Measurements from ENCODE around the gene CDKL5.

DNA sequence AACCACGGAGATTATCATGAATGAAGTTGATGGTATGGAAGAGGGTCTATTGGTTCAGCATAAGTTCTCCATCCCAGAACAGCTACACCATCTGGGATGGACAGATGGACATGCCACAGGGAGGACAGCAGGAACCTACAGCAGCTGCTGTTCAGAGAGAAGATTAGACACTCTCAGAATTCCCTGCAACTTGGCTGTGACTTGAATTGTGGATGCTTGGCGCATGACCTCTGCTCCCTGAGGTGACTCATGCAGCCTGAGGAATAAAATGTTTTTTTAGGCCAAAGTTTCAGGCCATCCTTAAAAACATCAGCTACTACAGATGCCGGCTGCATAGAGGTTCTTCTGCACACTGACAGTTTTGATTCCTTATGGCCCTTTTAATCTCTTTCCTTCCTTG lies 149.2 kb downstream of the CDKL5 start:
- TF ChIP-seq, protein P1, sequence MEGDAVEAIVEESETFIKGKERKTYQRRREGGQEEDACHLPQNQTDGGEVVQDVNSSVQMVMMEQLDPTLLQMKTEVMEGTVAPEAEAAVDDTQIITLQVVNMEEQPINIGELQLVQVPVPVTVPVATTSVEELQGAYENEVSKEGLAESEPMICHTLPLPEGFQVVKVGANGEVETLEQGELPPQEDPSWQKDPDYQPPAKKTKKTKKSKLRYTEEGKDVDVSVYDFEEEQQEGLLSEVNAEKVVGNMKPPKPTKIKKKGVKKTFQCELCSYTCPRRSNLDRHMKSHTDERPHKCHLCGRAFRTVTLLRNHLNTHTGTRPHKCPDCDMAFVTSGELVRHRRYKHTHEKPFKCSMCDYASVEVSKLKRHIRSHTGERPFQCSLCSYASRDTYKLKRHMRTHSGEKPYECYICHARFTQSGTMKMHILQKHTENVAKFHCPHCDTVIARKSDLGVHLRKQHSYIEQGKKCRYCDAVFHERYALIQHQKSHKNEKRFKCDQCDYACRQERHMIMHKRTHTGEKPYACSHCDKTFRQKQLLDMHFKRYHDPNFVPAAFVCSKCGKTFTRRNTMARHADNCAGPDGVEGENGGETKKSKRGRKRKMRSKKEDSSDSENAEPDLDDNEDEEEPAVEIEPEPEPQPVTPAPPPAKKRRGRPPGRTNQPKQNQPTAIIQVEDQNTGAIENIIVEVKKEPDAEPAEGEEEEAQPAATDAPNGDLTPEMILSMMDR (IDR thresholded peaks at IDR 0.05) = no peak
- TF ChIP-seq EZH2 (IDR thresholded peaks at IDR 0.05; ENCODE audit: borderline replicate concordance, insufficient read depth, low read depth, low read length, poor library complexity, severe bottlenecking) = no peak

Measured in B cell (primary cell).